Mesodermal cell (in vitro differentiated cells): ENCODE data around the gene FBL.

Experiments
- H3K27ac ChIP-seq: 2 replicates; pipeline ENCODE4 v1.7.0; 2013; ENCODE audit warnings: mild to moderate bottlenecking, low read depth, low read length, moderate library complexity; ENCODE audit not compliant: severe bottlenecking
- H3K36me3 ChIP-seq: 2 replicates; pipeline ENCODE4 v1.7.1; 2013; ENCODE audit warnings: mild to moderate bottlenecking, low read length, moderate library complexity; ENCODE audit not compliant: control insufficient read depth, insufficient read depth
- H3K4me1 ChIP-seq: one replicate; pipeline ENCODE4 v1.7.1; 2013; ENCODE audit warnings: mild to moderate bottlenecking, low read length; ENCODE audit not compliant: insufficient read depth, control insufficient read depth, poor library complexity, severe bottlenecking
- H3K4me3 ChIP-seq: 2 replicates; pipeline ENCODE4 v1.7.0; 2013; ENCODE audit warnings: low read length, control low read depth, mild to moderate bottlenecking; ENCODE audit not compliant: insufficient read depth, poor library complexity, severe bottlenecking; ENCODE audit errors: extremely low read depth
- H3K9me3 ChIP-seq: 2 replicates; pipeline ENCODE4 v1.7.1; 2013; ENCODE audit warnings: mild to moderate bottlenecking, low read length, moderate library complexity; ENCODE audit not compliant: control insufficient read depth

FBL gene

GRCh38 chr19:39788244-39788643, 57.9 kb downstream of the FBL start:
- no peaks in the 10 kb centered on the region for H3K36me3 ChIP-seq
- H3K9me3 ChIP-seq = no peaks in the 10 kb centered on the region
- H3K4me3 ChIP-seq = no peak overlapping the region
- no peaks in the 10 kb centered on the region for H3K4me1 ChIP-seq
- H3K27ac ChIP-seq = no peak overlapping the region
